Activated effector memory CD4-positive, alpha-beta T cell treated with Interleukin-2 at 50 U/mL for 16 hours (primary cell): ENCODE results near the gene KIRREL3.

Source experiments
- DNase-seq: peaks from one replicate; pipeline ENCODE4 v3.0.0-alpha.2; 2020

The KIRREL3 gene

GRCh38 chr11:126901783-126902182, 98.8 kb downstream of the KIRREL3 start:
- no peak for DNase-seq

- DNase-seq = no peak
Measured at GRCh38 chr11:126899961-126900748, 100.4 kb downstream of the KIRREL3 start.

DNA sequence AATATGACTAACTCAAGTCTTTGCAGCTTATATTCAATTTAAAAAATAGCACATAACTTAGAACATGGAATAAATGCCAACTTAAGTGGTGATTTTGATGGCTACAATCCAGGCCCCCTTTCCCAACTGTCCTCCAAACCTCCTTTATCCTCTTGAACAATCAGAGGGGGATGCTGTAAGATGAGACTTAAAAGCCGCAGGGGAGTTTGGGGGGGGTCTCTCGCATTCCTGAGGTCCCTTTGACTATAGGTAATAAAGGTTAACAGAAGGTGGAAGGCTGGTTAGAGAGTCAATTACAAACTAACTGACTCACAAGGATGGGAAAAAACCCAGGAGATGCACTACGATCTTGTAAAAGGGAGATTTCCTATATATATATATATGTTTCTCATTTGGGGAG, 101.8 kb downstream of the KIRREL3 start:
- DNase-seq = no peak

GRCh38 chr11:126897430-126897829, 103.1 kb downstream of the KIRREL3 start:
- DNase-seq = no peak

GRCh38 chr11:126896025-126896424, 104.5 kb downstream of the KIRREL3 start:
- no peak for DNase-seq

DNA sequence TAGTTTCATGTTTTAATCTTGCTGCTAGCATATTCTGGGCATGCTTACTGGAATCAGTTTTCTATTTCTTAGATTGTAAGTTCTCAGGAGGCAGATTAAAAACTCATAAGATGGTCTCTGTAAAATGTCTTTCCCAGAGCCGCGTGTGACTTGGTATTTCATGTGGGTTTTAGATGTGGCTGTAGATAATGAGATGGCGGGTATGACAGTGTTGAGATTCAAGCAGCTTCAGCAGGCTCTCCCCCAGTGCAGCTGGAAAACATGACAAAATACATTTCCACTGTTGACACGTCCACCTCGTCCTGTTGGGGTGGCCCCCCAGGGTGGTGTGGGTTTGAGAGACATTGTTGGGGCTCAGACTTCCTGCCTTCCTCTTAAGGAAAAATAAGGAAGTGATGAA, 106.8 kb downstream of the KIRREL3 start:
- no peak for DNase-seq

DNA sequence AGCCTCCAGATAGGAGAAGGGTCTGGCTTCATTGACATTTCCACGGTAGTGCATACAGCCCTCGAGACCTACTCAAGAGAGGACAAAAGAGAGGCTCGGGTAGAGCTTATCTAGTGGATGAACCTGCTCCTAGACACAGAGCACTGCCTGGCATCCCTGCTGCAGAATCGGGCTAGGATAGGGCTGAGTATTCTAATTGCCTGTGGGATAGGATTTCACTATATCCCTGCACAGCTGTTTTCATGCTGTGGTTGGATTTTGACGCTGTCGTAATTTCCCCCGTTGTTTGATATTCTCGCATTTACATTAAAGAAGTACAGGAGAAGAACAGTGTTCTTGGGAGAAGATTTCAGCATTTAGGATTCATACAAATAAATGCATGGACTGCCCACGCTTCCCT, 107.8 kb downstream of the KIRREL3 start:
- no peak for DNase-seq

DNA sequence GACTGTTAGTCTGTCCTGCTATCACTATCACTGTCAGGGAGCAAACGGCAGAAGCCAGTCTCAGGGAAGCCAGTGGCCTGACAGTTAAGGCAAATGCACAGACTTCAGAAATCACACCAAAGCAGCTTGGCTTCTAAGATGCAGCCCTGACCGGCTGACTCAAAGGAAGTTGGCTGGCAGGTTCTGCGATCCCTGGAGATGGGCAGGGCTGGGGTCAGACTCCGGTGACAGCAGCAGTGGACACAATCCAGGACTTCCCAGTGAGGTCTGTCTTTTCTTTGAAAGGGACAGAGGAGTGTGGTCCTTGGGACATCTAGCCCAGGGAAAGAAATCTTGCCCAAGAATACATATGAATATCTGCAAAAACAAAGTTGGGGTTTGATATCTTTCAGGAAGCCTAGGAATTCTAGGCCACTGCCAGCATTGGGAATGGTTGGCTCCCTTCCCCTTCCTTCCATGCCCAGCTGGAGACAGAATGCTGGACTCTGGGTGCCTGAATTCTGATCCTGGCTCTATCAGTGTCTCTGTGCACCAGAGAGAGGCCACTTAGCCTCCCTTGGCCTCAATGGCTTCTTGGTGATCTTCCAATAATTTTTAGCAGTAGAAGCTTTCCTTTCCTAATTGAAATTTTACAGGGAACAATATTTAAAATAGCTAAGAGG, 108.9 kb downstream of the KIRREL3 start:
- DNase-seq = no peak

- DNase-seq = no peak
Measured at GRCh38 chr11:126890561-126890960, 110.0 kb downstream of the KIRREL3 start.

- no peak for DNase-seq
Measured at GRCh38 chr11:126888115-126888712, 112.4 kb downstream of the KIRREL3 start.

- no peak for DNase-seq
Measured at GRCh38 chr11:126886636-126887035, 113.9 kb downstream of the KIRREL3 start.

- DNase-seq = no peak
Measured at GRCh38 chr11:126886085-126886484, 114.5 kb downstream of the KIRREL3 start.

DNA sequence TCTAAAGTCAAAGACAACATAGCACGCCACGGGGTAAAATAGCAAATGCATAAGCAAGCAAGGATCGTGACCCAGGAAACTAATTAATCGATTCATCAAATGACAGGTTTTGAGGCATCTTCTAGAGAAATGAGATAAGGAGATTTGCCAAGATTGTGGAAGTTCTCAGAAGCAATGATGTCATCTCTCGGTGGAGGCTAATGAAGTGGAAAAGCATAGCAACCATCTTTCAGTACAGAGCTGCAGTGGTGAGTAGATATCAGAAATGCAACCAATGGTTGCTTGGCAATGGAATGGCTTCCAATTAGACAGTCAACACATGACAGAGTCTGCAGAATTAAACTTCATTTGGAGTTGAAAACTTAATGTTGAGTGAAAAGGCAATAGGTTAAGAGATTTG, 116.0 kb downstream of the KIRREL3 start:
- no peak for DNase-seq

GRCh38 chr11:126884192-126884591, 116.4 kb downstream of the KIRREL3 start:
- DNase-seq = no peak

- DNase-seq = no peak
Measured at GRCh38 chr11:126880872-126881271, 119.7 kb downstream of the KIRREL3 start.

DNA sequence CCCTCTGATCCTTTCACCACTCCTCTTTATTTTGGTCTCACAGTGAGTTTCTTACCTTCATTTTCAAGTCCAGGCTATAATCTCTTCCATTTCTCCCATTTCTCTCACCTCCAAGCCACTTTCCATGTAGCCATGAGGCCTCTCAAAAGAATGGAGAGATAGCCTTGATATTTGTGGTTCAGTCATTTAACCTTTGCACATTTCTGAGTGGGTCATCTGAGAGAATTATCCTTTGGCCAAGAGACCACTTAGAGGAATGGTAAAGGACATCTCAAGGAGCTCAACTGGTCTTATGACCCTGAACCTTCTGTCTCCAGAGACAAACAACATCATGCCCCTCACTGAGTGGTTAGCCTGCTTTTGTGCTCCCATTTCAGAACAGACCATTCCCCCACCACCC, 121.1 kb downstream of the KIRREL3 start:
- DNase-seq = no peak

DNA sequence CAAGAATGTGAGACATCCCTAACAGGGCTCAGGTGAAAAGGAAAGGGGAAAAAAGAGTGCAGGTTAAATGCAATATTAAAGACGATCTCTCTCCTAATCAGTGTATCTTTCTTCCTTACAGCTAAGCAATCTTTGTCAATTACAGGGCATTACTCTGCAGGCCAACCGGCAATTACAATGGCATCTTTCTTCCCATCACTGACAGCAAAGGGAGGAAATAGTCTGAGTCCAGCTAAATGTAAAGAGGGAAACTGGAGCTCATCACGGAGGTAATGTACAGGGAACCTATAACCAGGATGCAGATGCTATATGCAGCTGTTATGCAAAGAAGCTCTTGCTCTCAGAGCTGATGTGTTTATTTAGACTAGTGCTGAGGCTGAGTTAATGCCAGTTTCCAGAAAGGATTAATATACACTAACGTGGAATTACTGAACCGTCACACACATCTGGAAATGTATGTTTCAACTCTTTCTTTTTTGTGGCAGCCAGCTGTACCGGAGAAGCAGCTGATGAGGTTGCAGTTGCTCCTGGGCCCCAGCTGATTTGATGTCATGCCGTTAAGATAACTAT, 121.6 kb downstream of the KIRREL3 start:
- DNase-seq = no peak

GRCh38 chr11:126874831-126875230, 125.7 kb downstream of the KIRREL3 start:
- no peak for DNase-seq

GRCh38 chr11:126874276-126874675, 126.3 kb downstream of the KIRREL3 start:
- no peak for DNase-seq

- DNase-seq = no peak
Measured at GRCh38 chr11:126871792-126872191, 128.8 kb downstream of the KIRREL3 start.

- DNase-seq = no peak
Measured at GRCh38 chr11:126870021-126870420, 130.5 kb downstream of the KIRREL3 start.

- no peak for DNase-seq
Measured at GRCh38 chr11:126868741-126869140, 131.8 kb downstream of the KIRREL3 start.

DNA sequence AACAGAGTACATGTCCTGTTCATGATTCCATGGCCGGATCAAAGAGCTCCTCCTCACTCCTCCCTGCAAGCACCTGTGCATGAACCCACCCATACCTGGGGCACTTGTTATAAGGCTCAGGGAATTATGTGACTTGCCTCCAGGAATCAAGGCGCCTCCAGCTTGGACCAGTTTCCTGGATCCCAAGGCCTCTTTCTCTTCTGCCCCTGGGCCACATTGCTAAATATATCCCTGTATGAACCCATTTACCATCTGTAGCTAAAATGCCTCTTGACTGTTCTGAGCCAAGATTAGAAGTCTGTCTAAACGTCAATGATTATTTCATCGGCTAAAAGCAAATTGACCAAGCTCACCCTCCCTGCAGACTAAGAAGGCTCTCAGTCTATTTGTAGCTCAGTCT, 135.6 kb downstream of the KIRREL3 start:
- DNase-seq = no peak
